Left lobe of liver (tissue), 2 donors: ENCODE measurements around the gene RBM6. TPM values are rescaled to one million over a fixed set of nuclear protein-coding genes. Genes with fewer than 3 reads are reported as not detected.
"Not testable (repeated sequence)": the region's sequence is repeated elsewhere in the genome, so short reads cannot be mapped to it uniquely, and the experiment has no call there.

Source experiments
- ATAC-seq: fragments of 200-7000 bp; cut with Tn5 transposase; one replicate; pipeline ENCODE4 v1.9.1; 2020; ENCODE audit warnings: mild to moderate bottlenecking, moderate library complexity
- DNase-seq: peaks from one replicate; pipeline ENCODE4 v3.0.0-alpha.2; 2020; ENCODE audit warnings: low spot score
- total RNA-seq: library from RNA; stranded (reverse); gene quantifications from one replicate; pipeline ENCODE4 v1.2.1, GENCODE V29; 2021
- donor health status: DM: no; HTN: no; CAD: no; lungs with moderate emphysema.
- donor health status: DM: no; HTN: yes; CAD: no.

Gene RBM6, protein sequence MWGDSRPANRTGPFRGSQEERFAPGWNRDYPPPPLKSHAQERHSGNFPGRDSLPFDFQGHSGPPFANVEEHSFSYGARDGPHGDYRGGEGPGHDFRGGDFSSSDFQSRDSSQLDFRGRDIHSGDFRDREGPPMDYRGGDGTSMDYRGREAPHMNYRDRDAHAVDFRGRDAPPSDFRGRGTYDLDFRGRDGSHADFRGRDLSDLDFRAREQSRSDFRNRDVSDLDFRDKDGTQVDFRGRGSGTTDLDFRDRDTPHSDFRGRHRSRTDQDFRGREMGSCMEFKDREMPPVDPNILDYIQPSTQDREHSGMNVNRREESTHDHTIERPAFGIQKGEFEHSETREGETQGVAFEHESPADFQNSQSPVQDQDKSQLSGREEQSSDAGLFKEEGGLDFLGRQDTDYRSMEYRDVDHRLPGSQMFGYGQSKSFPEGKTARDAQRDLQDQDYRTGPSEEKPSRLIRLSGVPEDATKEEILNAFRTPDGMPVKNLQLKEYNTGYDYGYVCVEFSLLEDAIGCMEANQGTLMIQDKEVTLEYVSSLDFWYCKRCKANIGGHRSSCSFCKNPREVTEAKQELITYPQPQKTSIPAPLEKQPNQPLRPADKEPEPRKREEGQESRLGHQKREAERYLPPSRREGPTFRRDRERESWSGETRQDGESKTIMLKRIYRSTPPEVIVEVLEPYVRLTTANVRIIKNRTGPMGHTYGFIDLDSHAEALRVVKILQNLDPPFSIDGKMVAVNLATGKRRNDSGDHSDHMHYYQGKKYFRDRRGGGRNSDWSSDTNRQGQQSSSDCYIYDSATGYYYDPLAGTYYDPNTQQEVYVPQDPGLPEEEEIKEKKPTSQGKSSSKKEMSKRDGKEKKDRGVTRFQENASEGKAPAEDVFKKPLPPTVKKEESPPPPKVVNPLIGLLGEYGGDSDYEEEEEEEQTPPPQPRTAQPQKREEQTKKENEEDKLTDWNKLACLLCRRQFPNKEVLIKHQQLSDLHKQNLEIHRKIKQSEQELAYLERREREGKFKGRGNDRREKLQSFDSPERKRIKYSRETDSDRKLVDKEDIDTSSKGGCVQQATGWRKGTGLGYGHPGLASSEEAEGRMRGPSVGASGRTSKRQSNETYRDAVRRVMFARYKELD
- 45.7 TPM for total RNA-seq

DNA sequence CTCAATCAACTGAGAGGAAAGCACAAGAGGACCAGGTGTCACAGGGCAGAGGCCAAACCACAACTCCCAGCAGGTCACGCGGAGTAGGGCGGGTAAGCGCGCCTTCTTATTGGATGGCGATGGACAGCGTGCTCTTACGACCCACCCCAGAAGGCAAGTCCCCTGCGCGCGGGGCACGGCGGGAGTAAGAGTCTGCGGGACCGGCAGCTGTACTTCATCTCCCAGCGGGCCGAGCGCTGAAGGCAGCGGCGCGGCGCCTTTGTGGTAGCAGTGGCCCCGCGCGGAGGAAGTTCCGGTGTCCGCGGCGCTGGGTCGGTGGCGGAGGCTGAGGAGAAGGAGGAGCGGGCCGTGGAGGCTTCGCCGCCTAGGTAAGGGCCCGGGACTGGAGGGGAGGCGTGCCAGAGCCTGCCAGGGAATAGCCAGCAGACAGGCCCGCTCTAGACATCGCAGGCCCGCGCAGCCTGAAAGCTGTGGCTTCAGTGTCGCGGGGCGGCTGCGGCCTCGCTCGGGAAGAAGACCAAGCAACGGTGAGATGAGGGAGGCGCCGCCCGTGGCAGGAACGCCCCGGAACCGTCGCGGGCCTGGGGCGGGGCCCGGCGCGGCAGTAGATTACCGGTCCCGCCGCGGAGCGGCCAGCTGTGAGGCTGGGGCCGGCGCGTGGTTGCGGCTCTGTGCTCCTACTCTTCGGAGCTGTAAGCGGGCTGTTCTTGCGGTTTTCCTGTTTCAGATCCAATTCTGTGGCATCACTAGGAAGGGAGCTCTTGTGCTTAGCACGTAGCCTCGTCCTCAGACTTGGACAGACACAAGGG, at the start of gene RBM6:
Gene RBM6 (plus strand): TSS at position 293 of the 809 bp plus-strand sequence. CDS start 22,492 bp downstream, outside the sequence.
- ATAC-seq = peak; percentile 97
- peak; percentile 99 for DNase-seq

DNA sequence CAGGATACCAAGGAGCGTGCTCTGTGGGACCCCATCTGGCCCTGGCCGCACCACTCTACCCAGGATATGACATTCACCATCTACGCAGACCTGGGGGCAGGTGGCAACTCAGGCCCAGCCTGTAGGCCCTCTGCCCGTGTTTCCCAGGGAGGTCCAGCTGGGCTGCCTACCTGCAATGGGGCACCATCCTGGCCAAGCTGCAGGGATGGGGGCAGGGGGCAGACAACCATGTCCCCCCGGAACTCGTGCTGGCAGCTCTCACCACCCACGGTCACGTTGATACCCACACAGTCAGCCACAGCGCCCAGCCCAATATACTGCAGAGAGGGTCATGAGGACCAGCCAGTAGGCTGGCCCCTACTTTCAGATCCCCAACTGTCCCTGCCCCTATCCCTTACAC, 44.2 kb upstream of the RBM6 start:
- DNase-seq (no peak), ATAC-seq (no peak)

DNA sequence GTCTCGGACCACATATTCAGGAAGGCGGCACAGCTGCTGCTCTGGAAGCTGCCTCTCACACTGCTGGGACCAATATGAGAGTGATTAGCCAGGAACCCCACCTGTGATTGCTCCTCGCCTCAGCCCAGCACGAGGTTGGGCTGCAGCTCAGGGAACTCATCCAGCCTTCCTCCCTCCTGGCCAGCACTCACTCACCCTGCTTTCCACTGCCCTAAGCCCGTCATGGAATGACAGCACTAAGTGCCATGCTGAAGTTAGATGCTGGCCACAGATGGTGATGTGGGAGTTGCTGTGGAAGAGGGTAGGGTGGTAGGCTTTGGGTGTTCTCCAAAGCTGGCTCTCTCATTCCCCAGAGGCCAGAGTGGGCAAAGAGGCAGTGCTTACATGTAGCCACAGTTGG, 43.6 kb upstream of the RBM6 start:
- ATAC-seq (no peak), DNase-seq (no peak)

DNA sequence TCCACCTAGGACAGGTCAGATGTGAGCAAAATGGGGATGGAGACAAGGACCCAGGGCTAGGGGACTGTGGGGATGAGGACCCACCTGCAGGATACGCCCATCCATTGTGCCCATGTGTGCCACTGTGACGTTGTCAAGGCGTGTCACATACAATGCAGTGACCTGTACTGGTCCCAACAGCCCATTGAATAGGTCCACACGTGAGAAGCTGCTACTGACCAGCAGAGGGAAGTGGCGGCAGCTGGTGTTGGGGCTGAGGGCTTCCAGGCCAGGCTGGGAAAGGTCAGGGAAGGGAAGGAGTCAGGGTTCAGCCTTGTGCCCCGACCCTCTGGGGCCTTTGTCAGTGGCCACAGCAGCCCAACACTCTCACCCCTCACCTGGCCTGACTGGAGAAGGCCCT, 41.0 kb upstream of the RBM6 start:
- DNase-seq (no peak), ATAC-seq (no peak)

DNA sequence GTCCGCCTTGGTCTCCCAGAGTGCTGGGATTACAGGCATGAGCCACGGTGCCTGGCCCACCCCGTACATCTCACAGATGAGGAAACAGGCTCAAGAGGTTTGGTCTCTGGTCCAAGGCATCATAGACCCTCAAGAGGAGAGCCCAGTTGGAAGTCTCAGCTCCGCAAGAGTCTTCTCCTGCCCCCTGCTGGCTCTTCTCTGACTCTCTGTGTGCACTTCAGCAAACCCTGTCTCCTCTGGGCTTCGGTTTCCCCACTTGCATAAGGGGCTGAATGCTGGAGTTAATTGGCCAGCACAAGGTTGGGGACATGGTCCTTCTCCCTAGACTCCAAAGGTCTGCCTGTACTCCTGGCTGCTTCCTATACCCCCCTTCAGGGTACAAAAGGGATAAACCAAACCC, 40.1 kb upstream of the RBM6 start:
- ATAC-seq (no peak), DNase-seq (no peak)

DNA sequence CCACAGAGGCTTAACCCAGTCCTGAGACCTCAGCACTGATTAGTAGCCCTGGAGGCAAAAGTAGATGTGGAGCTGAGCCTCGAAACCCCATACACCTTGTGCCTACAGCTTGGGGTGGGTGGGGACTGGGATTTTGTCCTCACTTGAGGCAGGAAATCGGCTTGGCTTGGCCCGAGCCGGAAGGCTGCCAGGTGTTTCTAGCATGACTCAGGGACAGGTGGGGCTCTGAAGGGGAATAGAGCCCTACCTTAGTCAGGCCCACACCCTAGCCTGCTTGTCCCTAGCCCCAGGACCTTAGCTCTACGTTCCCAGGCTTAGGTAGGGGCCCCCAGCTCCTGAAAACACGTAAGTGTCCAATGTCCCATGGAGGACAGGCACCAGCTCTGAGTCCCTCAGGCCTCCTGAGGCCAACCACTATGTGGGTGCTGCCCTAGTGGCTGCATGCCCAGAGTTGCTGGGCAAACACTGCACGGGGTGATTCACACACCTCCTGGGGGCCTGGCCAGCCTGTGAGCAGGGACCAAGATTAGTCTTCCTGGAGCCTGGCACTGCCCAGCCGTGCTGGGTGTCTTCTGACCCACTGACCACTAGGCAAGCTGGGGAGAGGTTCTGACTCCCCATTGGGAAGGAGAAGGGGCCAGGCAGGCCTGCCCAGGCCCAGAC, 39.3 kb upstream of the RBM6 start:
- ATAC-seq (peak; percentile 84), DNase-seq (peak; percentile 76)

DNA sequence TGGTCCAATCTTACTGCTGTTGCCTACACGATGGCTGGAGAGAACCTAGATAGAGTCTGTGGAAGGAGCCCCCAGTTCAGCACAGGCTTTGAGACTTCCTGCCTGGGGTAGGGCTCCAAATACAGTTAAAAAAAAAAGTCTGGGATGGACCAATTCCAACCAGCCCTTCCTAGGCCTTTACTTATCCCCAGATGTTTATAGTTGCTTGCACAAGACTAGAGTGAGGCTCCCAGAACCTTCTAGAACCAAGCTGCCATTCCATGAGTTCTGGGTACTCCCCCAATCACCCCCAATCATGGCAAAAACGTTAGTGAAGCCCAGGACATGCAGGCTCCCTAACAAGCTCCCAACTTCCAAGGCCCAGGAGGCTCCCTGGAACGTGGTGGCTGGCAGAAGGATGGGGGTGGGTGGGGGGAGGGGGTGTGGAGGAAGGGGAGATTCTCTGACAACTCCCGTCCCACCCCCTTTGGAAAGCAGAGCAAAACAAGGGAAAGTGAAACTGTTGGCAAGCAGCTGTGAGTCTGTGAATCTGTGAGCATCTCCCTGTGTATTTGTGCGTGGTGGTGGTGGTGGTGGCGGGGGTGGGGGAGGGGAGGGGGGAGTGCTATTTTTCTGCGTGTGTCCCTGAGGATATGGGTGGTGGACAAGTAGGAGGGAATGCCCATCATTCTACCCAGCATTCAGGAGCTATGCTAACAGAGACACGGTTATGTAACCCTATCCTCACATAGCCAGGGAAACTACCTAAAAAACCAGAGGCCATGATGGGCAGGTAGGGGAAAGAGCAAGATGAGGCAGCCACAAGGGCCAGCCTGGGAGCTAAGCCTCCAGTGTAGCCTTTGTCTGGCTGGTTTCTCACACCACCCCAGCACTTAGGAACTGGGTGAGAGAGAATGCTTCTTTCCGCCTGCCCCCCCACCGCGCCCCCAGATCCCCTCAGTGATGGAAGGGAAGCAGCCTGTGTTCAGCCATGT, 38.3 kb upstream of the RBM6 start:
- DNase-seq = no peak

DNA sequence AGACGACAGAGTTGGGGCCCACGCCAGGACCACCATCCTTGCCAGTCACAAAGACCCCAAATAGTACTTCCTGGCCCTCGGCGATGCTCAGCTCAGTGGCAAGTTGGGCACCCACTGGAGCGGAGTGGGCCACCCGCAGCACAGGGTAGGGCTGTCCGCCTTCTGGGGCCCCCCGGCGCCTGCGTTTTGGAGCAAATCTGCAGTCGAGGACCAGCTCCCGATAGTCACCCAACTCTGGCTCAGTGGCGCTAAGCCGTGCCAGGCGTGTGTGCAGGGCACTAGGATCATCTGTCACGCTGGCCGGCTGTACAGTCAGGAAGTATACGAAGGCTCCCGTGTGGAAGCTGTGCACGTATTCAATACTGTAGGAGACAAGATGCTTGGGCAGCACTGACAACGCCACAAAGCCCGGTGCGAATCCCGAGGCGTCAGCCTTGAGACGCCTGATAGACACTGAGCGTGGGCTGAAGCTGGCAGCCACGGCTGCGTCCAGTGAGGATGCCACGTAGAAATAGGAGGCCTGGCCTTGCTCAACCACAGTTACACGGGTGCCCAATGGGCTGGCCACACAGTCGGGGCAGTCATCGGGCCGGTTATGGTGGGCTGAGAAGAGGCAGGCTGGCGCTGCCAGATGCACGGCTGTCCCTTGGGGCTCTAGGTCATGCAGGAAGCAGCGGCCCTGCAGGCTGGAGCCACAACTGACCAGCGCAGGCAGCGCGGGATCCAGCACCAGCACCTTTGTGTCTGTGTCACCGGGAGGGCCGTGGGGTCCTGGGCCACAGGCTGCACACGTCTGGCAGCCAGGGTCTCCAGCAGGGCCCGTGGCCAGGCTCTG, 37.2 kb upstream of the RBM6 start:
- ATAC-seq (no peak), DNase-seq (no peak)

More for the DNA sequence above, 38.3 kb upstream of the RBM6 start:
- no peak for ATAC-seq

DNA sequence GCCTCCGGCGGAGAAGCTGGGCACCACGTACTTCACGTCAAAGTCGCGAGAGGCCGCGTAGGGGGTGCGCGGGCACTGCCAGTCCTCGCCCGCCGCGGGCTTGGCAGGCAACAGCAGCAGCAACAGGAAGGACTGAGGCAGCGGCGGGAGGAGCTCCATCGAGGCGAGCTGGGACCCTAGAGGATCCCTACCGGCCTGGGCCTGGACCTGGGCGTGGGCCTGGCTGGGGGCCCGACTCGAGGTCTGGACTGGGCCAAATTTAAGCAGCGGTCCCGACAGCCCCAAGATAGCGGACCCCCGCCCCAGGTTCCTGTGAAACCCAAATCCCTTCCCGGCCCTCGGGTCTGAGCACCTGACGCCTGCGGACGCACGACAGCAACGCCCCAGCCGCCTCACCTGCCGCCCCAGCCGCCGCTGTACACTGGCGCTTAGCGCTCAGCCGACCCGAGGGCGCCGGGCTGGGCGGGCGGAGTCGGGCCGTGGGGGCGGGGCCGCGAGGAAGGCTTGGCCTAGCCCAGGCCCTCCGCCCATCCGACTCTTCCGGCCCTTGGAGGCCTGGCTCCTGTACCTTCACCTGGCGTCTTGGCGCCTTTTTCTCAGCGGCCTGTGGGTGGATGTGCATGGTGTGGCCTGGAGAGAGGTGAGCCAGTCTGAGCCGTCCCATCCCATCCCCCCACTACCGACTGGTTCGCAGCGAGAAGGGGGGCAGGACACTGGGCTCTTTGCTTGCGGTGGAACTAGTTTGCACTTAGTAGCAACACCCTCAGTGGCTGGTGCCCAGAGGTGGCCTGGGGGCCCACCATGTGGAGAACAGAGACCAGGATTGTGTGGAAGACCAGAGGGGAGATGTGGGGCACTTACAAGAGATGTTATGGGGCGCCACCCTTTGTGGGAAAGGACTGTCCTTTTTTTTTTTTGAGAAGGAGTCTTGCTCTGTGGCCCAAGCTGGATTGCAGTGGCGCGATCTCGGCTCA, 36.2 kb upstream of the RBM6 start, which contains the start of gene MST1R:
Gene MST1R (minus strand): TSS at position 423 of the 974 bp plus-strand sequence. CDS start 264 bp downstream, at position 159.
- DNase-seq (peak; percentile 70), ATAC-seq (peak; percentile 83)

DNA sequence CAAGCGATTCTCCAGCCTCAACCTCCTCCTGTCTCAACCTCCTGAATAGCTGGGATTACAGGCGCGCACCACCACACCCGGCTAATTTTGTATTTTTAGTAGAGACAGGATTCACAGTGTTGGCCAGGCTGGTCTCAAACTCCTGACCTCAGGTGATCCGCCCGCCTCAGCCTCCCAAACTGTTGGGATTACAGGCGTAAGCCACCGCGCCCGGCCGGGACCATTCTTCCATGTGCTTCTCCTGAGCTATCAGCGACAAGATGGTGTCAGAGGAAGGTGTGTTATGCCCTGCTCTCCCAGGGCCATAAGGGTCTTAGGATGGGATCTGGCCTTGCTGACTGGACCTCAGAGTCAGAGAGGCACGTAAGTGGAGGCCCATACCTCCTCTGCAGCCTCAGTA, 35.5 kb upstream of the RBM6 start:
- DNase-seq, ATAC-seq: not testable (repeated sequence)

DNA sequence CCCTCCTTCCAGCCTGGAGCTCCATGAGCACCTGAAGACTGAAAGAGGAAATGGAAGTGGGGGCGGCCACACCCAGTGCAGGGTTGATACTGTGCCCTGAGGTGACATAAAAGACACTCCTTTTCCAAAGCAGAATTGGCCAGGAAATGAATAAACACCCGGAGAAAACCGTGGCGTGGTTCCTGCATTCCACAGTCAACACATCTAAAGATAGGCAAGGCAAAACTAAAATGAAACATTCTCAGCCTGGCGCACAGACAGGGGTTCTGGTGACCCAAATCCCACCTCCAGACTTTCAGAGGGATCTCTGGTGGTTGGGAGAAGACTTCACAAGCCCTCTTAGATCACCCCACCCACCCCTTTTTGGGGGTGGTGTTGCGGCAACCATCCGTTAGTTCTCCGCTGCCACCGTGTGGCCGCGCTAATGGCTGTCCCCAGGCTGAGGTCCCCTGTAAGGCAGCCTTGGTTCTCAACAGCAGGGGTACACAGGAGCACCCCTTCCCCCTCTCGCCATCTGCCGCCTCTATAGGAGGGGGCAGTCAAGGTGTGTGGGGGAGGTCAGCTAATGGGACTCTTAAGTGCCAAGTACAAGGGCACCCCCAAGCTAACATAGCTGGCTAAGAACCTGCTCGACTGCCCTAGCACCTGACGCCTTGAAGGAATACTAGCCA, 33.7 kb upstream of the RBM6 start:
- no peak for DNase-seq
- peak; percentile 64 for ATAC-seq

DNA sequence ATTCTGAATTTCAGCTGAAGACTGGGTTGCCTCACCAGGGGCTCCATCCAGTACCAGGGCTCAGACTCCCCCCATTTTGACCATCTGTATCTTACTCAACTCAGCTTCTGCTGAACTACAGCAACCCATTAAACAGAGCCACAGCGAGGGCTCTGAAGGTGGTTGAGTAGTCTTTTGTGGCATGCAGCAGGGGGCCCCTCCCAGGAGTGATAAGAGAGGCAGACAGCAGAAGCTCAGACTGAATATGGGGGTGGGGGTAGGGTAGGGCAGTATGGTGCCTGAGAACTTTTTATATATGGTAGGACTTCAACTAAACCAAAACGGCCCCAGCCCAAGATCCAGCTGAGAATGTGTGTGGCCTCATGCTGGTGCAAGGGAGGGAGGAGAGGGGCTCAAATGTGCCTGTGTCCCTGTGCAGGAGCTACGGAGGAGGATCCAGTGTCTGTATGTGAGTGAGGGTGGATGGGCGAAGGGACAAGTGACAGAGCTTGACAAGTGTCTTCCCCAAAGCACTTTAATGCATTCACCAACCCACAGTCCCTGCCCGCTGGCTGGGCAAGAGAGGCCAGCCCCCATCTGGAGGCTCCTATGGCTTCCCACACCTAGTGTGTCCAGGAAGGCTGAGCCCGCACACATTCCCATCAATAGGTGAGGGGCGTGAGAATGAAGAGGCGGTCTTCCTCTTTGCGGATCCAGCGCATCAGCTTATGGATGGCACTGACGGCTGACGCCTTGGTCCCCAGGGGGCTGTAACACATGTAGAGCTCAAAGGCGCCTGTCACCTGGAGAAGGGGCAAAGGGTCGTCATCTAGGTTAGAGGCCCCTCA, 31.4 kb upstream of the RBM6 start:
- DNase-seq = no peak
- ATAC-seq = no peak

DNA sequence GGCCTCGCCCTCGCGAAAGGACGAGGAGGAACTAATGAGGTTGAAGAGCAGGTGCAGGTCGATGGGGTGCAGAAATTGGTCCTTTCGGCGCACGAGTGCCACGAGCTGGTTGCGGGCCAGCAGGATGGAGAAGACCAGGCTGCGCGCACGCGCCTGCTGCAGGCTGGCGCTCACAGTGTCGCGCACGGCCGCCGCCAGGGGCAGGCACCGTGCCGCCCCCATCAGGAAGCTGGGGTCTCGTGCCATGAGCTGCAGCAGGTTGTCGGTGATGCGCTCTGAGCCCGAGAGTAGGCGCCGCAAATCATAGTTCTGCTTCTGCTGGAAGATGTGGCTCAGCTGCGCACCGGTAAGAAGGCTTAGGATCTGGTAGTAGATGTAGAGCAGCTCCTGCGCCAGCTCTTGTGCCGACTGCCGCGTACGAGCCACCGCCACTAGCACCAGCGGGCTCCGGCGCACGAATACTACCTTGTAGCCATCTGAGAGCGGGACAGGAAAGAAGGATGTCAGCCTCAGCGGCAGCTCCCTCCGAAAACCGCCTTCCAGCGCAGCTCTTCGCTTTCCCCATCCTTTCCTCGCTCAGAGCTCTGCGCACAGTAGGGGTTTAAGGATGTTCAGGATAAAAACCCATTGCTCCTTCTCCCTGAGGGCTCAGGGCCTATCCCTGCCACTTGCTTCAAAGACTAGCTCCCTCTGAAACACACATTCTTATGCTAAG, 29.4 kb upstream of the RBM6 start:
- no peak for DNase-seq
- no peak for ATAC-seq

DNA sequence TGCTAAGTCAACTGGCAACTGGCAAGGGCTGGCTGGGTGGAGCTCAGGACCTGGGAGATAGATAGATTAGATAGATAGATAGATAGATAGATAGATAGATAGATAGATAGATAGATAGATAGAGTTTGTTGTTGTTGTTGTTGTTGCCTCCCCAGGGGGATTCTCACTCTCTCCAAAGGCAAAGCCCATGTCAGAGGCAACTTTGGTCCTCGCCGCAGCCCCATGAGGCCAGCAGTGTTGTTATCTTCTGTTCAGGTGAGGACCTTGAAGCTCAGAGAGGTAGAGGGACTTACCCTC, 28.9 kb upstream of the RBM6 start:
- DNase-seq = no peak
- ATAC-seq = no peak

DNA sequence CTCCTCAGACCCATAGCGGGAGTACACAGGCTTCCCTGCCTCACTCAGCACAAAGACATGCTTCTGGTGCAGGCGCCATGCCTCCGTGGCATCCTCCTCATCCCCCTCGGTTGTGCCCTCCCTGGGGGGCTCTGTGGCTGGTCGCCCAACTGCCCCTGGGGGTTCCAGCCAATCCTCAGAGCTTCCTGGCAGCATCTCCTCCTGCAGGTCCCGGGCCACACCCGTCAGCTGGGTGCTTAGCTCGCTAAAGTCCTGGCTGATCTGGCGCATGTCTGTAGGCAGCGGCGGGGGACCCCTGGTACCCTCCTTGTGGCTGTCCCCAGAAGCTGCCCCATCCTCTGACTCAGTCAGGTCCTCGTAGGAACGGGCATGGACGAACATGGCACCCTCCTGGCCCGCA, 28.3 kb upstream of the RBM6 start:
- DNase-seq (no peak), ATAC-seq (no peak)
